HCEC 1CT (cell line): ENCODE measurements around the gene ECHDC3.

Experiments used
- DNase-seq: peaks from one replicate; pipeline ENCODE4 v3.0.0-alpha.2; 2017

ECHDC3 gene

GRCh38 chr10:11787846-11788245 lies 45.7 kb downstream of the ECHDC3 start:
- DNase-seq = no peak

GRCh38 chr10:11789306-11789705 lies 47.1 kb downstream of the ECHDC3 start:
- no peak for DNase-seq

DNA sequence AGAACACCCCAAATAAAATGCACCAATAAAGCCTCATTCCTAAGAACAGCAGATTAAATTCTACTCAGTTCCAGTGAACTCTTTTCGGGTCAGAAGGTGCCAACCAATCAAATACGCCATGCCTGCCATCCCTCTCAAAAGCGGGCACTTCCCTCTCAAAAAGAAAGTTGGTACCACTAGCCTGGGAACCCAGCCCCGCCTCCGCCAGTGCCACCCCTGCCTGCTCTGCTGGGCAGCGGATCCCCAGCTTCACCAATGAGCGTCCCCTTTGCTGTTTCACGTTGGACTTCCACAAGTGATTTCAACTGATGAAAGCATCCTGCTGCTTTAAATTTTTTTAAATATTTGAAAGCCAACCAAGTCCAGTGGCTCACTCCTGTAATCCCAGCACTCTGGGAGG lies 47.8 kb downstream of the ECHDC3 start:
- DNase-seq = no peak

GRCh38 chr10:11793762-11794479 lies 51.7 kb downstream of the ECHDC3 start:
- DNase-seq = peak; percentile 57

GRCh38 chr10:11794566-11794965 lies 52.4 kb downstream of the ECHDC3 start:
- no peak for DNase-seq

GRCh38 chr10:11795101-11795920 lies 53.1 kb downstream of the ECHDC3 start:
- no peak for DNase-seq

DNA sequence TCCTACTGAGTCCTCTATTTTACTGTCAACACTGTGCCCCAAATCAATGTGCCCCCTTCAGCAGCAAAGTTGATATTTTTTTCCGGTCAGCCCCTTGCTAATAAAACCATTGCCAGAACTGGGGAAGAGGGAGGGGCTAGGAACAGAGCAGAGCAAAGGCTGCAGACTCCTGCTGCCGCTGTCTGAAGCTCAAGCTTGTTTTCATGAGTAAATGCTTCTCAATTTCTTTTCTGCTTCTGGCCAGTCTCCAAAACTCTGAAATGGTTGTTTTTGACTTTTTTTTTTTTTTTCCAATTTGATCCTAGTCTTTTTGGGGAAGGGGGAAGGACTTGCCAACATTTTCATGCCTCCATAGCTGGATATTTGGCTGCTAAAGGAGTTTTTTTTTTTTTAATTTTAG lies 54.3 kb downstream of the ECHDC3 start:
- DNase-seq = no peak

DNA sequence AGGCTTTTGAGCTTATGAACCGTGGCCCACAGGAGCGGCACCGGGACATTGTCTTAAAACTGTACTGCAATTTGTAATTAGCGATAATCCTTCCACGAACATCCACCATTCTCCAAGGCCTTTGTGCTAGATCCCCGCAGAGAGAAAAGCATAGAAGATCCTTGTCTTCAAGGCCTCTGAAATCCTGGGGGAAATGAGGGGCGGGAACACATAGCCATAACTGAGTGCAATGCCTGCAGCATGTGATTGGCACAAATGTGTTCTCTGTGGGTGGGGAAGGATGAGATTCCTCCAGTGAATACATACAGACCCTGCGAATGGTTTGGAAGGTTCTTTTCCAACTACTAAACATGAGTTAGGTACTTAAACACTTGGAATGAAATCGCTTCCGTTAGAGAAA lies 55.1 kb downstream of the ECHDC3 start:
- no peak for DNase-seq

DNA sequence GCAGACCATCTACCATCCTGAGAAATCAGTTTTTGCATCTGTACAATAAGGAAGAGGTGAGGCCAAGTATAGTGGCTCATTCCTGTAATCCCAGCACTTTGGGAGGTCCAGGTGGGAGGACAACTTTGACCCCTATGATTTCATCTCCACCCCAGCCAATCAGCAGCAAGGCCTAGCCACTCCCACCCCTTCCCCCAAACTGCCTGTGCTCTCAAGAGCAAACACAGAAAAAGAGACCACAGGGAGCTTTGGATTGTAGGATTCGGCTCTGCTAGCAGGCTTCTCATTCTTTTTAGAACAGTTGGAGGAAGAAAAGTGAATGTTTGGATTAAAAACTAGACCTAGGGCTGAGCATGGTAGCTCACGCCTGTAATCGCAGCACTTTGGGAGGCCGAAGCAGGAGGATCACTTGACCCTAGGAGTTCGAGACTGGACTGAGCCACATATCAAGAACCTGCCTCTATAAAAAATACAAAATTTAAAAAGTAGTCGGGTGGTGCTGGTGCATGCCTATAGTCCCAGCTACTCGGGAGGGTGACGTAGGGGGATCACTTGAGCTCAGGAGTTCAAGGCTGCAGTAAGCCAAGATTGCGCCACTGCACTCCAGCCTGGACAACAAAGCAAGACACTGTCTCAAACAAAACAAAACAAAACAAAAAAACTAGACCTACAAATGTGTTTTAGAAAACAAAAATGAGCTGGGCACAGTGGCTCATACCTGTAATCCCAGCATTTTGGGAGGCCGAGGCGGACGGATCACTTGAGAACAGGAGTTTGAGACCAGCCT lies 55.9 kb downstream of the ECHDC3 start:
- no peak for DNase-seq

GRCh38 chr10:11798845-11799735 lies 56.9 kb downstream of the ECHDC3 start:
- no peak for DNase-seq

- no peak for DNase-seq
These were observed 57.5 kb downstream of the ECHDC3 start for GRCh38 chr10:11799736-11800080.

DNA sequence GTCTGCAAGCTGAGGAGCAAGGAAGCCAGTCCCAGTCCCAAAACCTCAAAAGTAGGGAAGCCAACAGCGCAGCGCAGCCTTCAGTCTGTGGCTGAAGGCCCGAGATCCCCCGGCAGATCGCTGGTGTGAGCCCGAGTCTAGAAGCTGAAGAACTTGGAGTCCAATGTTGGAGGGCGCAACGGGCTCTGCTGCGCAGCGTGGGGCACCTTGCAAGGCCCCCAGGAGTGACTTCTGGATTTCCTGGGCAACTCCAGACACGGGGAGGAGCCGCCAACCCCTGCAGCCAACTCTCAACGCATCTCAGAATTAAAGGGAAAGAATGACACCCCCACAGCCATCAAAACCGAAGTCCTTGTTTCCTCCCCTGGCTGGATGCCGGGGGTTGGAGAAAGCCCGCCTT lies 62.2 kb downstream of the ECHDC3 start:
- no peak for DNase-seq

- DNase-seq = no peak
These were observed 63.6 kb downstream of the ECHDC3 start for GRCh38 chr10:11805792-11806191.

GRCh38 chr10:11806706-11807105 lies 64.5 kb downstream of the ECHDC3 start:
- no peak for DNase-seq

GRCh38 chr10:11808808-11809207 lies 66.6 kb downstream of the ECHDC3 start:
- DNase-seq = no peak

DNA sequence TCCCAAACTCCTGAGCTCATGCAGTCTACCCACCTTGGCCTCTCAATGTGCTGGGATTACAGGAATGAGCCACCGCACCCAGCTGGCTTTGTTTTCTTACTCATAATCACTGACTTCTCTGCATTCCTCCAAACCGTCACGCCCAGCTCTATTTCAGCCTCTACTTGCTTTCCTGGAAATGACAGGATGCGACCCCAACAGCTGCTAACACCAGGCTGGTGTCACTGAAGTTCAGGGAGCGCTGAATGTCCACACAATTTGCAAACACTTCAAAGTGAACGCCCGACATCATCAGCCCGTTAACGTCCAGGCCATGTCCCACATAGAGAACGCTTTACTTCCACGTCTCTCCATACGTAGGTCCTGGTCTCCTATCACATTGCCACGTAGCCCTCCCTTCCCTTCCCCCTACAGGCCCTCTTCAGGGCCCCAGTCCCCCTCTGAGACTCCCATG lies 68.2 kb downstream of the ECHDC3 start:
- peak; percentile 2 for DNase-seq

DNA sequence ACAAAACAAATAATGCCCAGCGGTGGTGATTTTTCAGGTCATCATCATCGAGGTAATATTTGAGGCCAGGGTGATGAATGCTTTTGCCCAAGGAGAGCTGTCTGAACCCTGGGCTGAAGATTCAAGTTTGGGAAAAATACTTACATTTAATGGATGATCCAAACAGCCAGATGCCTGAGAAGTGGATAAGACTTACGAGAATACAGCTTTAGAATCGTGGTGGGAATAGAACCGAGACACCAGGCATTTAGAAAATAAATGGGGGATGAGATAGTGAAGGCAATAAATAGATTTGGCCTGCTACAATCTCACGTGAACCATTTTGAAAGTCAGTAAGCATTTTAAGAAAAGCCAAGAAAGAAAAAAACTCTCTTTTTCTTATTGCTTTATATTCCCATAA lies 68.8 kb downstream of the ECHDC3 start:
- DNase-seq = no peak

DNA sequence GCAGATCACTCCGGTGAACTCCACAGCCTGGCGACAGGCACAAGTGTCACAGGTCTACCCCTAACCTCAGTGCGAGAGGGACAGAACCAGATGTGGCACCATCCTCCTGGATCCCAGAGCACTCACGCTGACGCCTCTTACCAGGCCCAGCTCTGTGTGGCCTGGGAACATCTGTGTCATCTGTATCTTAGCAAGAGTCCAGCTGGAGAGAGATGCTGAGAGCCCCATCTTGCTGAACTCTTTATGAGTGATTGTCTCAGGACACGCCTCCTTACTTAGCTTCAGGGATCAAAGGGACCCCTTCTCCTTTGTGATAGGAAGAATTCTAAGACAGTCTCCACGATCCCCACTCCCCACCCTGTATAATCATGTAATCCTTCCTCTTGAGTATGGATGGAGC lies 71.0 kb downstream of the ECHDC3 start:
- no peak for DNase-seq
